LoVo (cell line): ENCODE results near the gene ITPRIP.

ENCODE experiments used
- DNase-seq: peaks from one replicate; pipeline ENCODE4 v3.0.0-alpha.2; 2016; ENCODE audit warnings: low spot score

The ITPRIP gene

DNA sequence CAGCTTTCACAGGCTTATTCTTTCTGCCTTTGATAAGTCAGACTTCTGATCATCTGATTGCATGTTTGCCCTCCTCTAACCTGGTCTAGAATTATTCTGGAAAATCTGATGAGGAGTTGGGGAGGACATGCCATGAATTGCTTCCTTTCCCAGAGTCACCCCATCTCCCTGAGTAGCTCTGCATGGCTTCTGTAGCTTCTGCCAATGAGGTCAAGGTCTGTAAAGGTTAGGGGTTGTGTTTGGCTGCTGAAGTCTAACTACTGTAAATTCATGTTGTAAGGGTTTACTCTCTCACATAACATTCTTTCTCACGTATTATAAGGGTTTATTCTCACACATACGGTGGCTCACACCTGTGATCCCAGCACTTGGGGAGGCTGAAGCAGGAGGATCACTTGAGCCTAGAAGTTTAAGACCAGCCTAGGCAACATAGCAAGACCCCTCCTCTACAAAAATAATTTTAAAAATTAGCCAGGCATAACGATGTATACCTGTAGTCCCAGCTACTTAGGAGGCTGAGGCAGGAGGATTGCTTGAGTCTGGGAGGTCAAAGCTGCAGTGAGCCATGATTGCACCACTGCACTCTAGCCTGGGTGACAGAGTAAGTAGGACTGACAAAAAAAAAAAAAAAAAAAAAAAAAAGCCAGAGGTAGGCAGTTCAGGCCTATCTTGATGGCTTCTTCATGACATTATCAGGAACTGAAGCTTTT is 58.6 kb downstream of the ITPRIP start:
- no peak for DNase-seq

DNA sequence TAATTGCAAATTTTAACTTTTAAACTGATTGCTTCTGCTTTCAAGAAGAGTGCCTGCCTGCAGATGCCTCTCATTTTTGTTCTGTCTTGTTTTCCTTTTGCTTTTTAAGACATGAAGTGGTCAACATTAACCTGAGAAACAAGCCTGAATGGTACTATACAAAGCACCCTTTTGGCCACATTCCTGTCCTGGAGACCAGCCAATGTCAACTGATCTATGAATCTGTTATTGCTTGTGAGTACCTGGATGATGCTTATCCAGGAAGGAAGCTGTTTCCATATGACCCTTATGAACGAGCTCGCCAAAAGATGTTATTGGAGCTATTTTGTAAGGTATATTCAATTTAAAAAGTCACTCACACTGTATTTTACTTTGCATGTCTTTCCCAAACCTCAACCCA is 60.5 kb downstream of the ITPRIP start:
- no peak for DNase-seq

GRCh38 chr10:104276192-104276591 is 62.1 kb downstream of the ITPRIP start:
- no peak for DNase-seq

DNA sequence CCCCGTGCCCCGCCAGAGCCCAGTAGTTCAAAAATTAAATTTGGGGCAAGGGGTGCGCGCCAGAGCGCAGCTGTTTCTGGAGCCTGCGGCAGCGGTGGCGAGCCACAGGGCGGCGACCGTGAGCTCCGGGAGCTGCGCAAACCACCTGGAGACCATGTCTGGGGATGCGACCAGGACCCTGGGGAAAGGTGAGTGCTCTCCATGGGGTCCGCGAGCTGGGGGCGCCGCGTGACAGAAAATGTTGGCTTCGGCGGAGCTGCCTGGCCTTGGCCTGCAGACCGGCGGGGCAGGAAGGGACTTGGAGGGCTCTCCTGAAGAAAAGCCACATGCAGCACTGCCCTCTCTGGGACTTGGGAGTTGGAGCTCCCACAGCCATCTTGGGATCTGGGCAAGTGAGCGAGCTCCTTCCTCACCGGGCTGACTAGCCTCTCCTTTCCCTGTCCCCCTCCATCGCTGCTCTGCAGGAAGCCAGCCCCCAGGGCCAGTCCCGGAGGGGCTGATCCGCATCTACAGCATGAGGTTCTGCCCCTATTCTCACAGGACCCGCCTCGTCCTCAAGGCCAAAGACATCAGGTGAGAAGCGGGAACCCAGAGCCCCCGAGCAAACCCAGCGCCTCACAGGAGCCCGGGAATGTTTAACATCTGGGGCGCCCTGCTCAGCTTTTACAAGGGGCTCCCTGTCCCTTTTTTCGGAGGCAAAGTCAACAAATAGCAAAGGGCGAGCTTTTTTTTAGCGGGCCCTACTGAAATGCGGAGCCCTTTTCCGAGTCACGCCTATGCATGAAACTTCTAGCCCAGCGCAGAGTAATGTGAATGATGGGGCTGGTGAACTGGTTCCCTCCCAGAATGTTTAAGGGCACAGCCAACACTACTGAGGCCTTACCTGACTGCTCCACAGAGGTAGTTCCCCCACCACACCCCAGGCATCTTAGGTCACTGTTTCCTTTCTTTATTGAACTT is 63.2 kb downstream of the ITPRIP start:
- peak; percentile 77 for DNase-seq

DNA sequence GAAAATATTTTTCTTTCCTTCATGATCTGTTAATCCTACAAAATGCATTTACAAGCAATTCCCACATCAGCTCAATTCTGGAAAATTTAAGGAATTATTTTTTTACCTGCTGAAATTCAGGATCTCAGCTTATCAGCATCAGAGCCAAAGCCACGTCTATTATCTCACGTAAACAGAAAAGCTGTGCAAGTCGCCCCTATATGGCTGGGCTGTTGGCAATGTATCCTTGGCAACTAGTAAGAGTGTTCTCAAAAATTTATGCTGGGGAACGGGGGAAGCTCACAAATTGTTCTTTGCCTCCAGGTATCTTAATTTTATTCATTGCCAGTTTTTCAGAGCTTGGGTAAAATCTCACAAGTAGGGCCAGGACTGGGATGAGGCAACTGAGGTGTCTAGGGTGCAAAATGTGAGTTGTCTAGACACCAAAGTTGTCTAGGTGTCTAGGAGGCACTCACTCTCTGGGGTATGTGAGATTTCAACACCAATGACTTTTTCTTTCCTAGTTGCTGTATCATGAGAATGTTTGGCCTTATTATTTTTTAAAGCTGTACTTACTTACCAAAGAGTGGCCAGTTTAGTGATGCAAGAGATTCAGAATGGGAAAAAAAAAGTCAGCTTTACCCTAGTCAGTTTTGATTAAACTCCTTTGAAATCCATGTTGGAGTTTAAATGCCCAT is 64.2 kb downstream of the ITPRIP start:
- DNase-seq, result no peak

- DNase-seq, result no peak
Measured at GRCh38 chr10:104273286-104273685, 65.0 kb downstream of the ITPRIP start.

- peak; percentile 99 for DNase-seq
Measured at GRCh38 chr10:104268713-104269645, 69.3 kb downstream of the ITPRIP start, which contains the start of gene GSTO2. TSS of gene GSTO2 (plus strand) at chr10:104269184. CDS start at chr10:104274916, 5,732 bp downstream.

GRCh38 chr10:104268405-104268712 is 69.9 kb downstream of the ITPRIP start:
- DNase-seq, result no peak

DNA sequence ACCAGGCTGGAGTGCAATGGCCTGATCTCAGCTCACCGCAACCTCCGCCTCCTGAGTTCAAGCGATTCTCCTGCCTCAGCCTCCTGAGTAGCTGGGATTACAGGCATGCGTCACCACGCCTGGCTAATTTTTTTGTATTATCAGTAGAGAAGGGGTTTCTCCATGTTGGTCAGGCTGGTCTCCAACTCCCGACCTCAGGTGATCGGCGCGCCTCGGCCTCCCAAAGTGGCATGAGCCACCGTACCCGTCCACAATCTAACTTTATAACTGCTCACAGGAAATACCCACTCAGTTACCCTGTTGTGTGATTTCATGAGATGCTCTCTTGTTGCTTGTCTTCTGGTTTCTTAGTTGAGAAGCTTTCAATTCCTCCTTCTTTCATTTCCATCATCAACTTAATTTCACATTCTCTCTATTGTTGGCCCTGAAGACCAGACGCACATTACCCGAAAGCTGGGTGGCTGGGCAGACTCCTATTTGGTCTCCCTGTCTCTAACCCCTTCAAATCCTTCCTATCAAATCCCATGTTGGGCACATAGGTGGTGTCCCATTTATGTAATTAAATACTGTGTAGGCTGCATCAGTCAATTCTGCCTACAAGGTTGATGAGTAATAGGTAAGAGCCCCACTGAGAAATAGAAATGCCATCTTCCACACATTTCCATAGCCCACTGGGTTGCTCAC is 70.4 kb downstream of the ITPRIP start:
- DNase-seq, result no peak

DNA sequence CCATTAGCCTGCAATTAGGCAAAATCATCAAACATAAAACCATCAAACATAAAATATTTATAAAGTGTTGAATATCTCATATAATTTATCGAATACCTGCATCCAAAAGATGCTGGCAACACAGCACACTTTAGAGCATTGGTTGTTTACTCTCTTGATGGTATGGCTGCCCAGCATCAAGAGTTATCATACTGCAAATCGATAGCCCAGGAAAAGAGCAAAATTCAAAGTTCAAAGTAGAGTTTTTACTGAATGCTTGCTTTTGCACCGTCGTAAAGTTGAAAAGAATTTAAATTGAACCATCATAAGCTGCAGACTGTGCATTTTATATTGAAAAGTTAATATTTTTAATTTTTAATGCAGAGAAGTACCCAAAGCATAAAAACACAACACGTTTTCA is 73.5 kb downstream of the ITPRIP start:
- DNase-seq, result no peak

GRCh38 chr10:104262055-104262454 is 76.2 kb downstream of the ITPRIP start:
- DNase-seq, result no peak

DNA sequence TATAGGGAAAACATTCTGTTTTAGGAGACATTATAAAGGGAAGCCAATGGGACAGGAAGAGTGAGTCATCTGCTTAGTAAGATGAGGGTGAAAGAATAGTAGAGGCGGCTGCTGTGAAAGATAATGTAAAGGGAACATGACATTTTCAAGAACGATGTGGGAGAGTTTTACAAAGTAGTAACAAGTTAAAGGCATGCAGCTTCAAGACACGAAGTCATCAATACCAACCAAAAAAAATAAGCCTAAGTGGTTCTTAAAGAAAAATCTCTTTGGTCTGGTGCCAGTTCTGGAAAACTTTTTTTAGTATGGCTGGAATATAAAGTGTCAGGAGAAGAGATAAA is 77.5 kb downstream of the ITPRIP start:
- no peak for DNase-seq

GRCh38 chr10:104259999-104260774 is 78.1 kb downstream of the ITPRIP start:
- no peak for DNase-seq
